Nephron progenitor cell (in vitro differentiated cells): ENCODE data around the gene RNF144A.
A peak's percentile ranks its signal among the peaks of the same experiment; 100 is the strongest.
"Not testable (repeated sequence)": the region's sequence is repeated elsewhere in the genome, so short reads cannot be mapped to it uniquely, and the experiment has no call there.

ENCODE experiments used
- DNase-seq: peaks from one replicate; pipeline ENCODE4 v3.0.0; 2021
- H3K27ac Mint-ChIP-seq: 2 replicates; pipeline ENCODE4 v1.8.0; 2021; ENCODE audit warnings: mild to moderate bottlenecking, moderate library complexity, mixed read lengths
- H3K27me3 Mint-ChIP-seq: 2 replicates; pipeline ENCODE4 v1.8.0; 2021; ENCODE audit warnings: mild to moderate bottlenecking, low read depth, mixed read lengths; ENCODE audit not compliant: poor library complexity
- H3K36me3 Mint-ChIP-seq: 2 replicates; pipeline ENCODE4 v1.8.0; 2021; ENCODE audit warnings: low read depth, mixed read lengths
- H3K4me1 Mint-ChIP-seq: 2 replicates; pipeline ENCODE4 v1.8.0; 2021; ENCODE audit warnings: mixed read lengths
- H3K4me3 Mint-ChIP-seq: 2 replicates; pipeline ENCODE4 v1.8.0; 2021; ENCODE audit warnings: mild to moderate bottlenecking, moderate library complexity, mixed read lengths
- H3K9me3 Mint-ChIP-seq: 2 replicates; pipeline ENCODE4 v1.8.0; 2021; ENCODE audit warnings: mild to moderate bottlenecking, moderate library complexity, mixed read lengths
- CTCF ChIP-seq: fragments of 200-600 bp; sonication (generic); IDR thresholded peaks from 2 replicates; pipeline ENCODE4 v1.5.0; 2021; ENCODE audit warnings: antibody characterized with exemption

Gene RNF144A

GRCh38 chr2:6993936-6994335 is 76.7 kb downstream of the RNF144A start:
- Mint-ChIP-seq H3K9me3 (peaks cover 15% of the 10 kb centered on the region), H3K36me3 (peaks cover 53% of the 10 kb centered on the region), H3K4me3 (no peak overlapping the region), H3K27me3 (no peaks in the 10 kb centered on the region), H3K4me1 (peaks cover 37% of the 10 kb centered on the region), H3K27ac (no peak overlapping the region)
- no peak for TF ChIP-seq CTCF
- no peak for DNase-seq

- H3K27me3 Mint-ChIP-seq = no peaks in the 10 kb centered on the region
- no peak for DNase-seq
- H3K4me1 Mint-ChIP-seq = peaks cover 42% of the 10 kb centered on the region
- peak overlapping the region; percentile 86 for H3K27ac Mint-ChIP-seq
- no peak for TF ChIP-seq CTCF
- no peak overlapping the region for H3K4me3 Mint-ChIP-seq
- peaks cover 13% of the 10 kb centered on the region for H3K9me3 Mint-ChIP-seq
- peaks cover 51% of the 10 kb centered on the region for H3K36me3 Mint-ChIP-seq
Observed at GRCh38 chr2:6994536-6995128, 77.4 kb downstream of the RNF144A start.

GRCh38 chr2:6995391-6996097 is 78.3 kb downstream of the RNF144A start:
- H3K9me3 Mint-ChIP-seq = peaks cover 10% of the 10 kb centered on the region
- TF ChIP-seq CTCF = no peak
- peaks cover 42% of the 10 kb centered on the region for H3K36me3 Mint-ChIP-seq
- no peaks in the 10 kb centered on the region for H3K27me3 Mint-ChIP-seq
- no peak overlapping the region for H3K4me3 Mint-ChIP-seq
- no peak overlapping the region for H3K27ac Mint-ChIP-seq
- no peak for DNase-seq
- peaks cover 42% of the 10 kb centered on the region for H3K4me1 Mint-ChIP-seq

- H3K4me3 Mint-ChIP-seq = no peak overlapping the region
- no peak for TF ChIP-seq CTCF
- peaks cover 15% of the 10 kb centered on the region for H3K4me1 Mint-ChIP-seq
Observed at GRCh38 chr2:6999211-6999877, 82.1 kb downstream of the RNF144A start.

GRCh38 chr2:7001395-7001794 is 84.2 kb downstream of the RNF144A start:
- not testable (repeated sequence) for H3K4me3 Mint-ChIP-seq, H3K27me3 Mint-ChIP-seq, DNase-seq, H3K4me1 Mint-ChIP-seq, H3K27ac Mint-ChIP-seq, H3K9me3 Mint-ChIP-seq
- peaks cover 34% of the 10 kb centered on the region for H3K36me3 Mint-ChIP-seq

More at GRCh38 chr2:6999211-6999877, 82.1 kb downstream of the RNF144A start:
- no peaks in the 10 kb centered on the region for H3K9me3 Mint-ChIP-seq
- no peak overlapping the region for H3K27ac Mint-ChIP-seq
- DNase-seq = no peak
- H3K27me3 Mint-ChIP-seq = peaks cover 6% of the 10 kb centered on the region
- H3K36me3 Mint-ChIP-seq = peaks cover 37% of the 10 kb centered on the region

- H3K27me3 Mint-ChIP-seq = peaks cover 10% of the 10 kb centered on the region
- no peak overlapping the region for H3K27ac Mint-ChIP-seq
- peaks cover 27% of the 10 kb centered on the region for H3K4me1 Mint-ChIP-seq
- H3K9me3 Mint-ChIP-seq = no peaks in the 10 kb centered on the region
- H3K36me3 Mint-ChIP-seq = peaks cover 42% of the 10 kb centered on the region
- no peak for DNase-seq
- no peak overlapping the region for H3K4me3 Mint-ChIP-seq
- no peak for TF ChIP-seq CTCF
Observed at GRCh38 chr2:7003895-7004294, 86.7 kb downstream of the RNF144A start.
